Lung (tissue), 12 donors: ENCODE data around the gene PKP1. TPM values are rescaled to one million over a fixed set of nuclear protein-coding genes. Genes with fewer than 3 reads are reported as not detected.

Source experiments
- ATAC-seq: fragments of 200-7000 bp; cut with Tn5 transposase; one replicate; pipeline ENCODE4 v1.9.1; 2020; ENCODE audit warnings: moderate number of reproducible peaks; ENCODE audit not compliant: insufficient read depth, low FRiP score
- DNase-seq, 3 donors: peaks; one replicate each; pipeline ENCODE4 v3.0.0-alpha.2; 2013 to 2017
- H3K27ac ChIP-seq, 2 donors: one replicate each; pipeline ENCODE4 v1.5.1; 2013; ENCODE audit warnings: mild to moderate bottlenecking in 2 of 2, moderate library complexity in 2 of 2, control low read depth in 1 of 2, inconsistent platforms in 1 of 2, low read depth in 1 of 2, low read length in 1 of 2
- H3K27me3 ChIP-seq, 3 donors: one replicate each; pipeline ENCODE4 v1.5.1; 2013; ENCODE audit warnings: low read length in 2 of 3; ENCODE audit not compliant: control insufficient read depth in 3 of 3, insufficient read depth in 3 of 3
- H3K36me3 ChIP-seq, 4 donors: one replicate each; pipeline ENCODE4 v1.5.1; 2013; ENCODE audit warnings: low read length in 4 of 4, mild to moderate bottlenecking in 1 of 4, moderate library complexity in 1 of 4; ENCODE audit not compliant: control insufficient read depth in 4 of 4, insufficient read depth in 4 of 4
- H3K4me1 ChIP-seq, 5 donors: one replicate each; pipeline ENCODE4 v1.5.1; 2013; ENCODE audit warnings: low read length in 5 of 5, mild to moderate bottlenecking in 2 of 5, moderate library complexity in 1 of 5; ENCODE audit not compliant: control insufficient read depth in 5 of 5, insufficient read depth in 5 of 5
- H3K4me3 ChIP-seq: one replicate; pipeline ENCODE4 v1.5.1; 2013; ENCODE audit warnings: mild to moderate bottlenecking, control low read depth, moderate library complexity
- H3K9ac ChIP-seq, 2 donors: one replicate each; pipeline ENCODE4 v1.5.1; 2013; ENCODE audit warnings: low read length in 2 of 2, control low read depth in 1 of 2; ENCODE audit not compliant: insufficient read depth in 1 of 2
- H3K9me3 ChIP-seq, 4 donors: one replicate each; pipeline ENCODE4 v1.5.1; 2013; ENCODE audit warnings: low read length in 3 of 4, mild to moderate bottlenecking in 1 of 4, moderate library complexity in 1 of 4; ENCODE audit not compliant: control insufficient read depth in 4 of 4, insufficient read depth in 3 of 4
- CTCF ChIP-seq: IDR thresholded peaks from 2 replicates; pipeline ENCODE4 v1.5.1; 2012; ENCODE audit warnings: mild to moderate bottlenecking; ENCODE audit errors: control extremely low read depth, extremely low read depth
- WGBS, 2 donors: extraction: QIAGEN DNeasy Blood & Tissue Kit; methylation state at CpG; one replicate each; pipeline ENCODE4 v1.1.7; 2013; 5-methylcytosine and 5-hydroxymethylcytosine counted together
- polyA plus RNA-seq, 2 donors: library from polyadenylated mRNA; stranded (reverse); fragments of 200-250 nt; gene quantifications; one replicate each; pipeline ENCODE4 v1.2.1, GENCODE V29; 2013
- total RNA-seq, 2 donors: library from RNA; depleted of rRNA in 1 of 2; stranded (reverse); fragments of >200 nt in 1 of 2; gene quantifications; one replicate each; pipeline ENCODE4 v1.2.1, GENCODE V29; 2014 to 2021
- donor health status: control.
- donor health status: control.
- donor health status: Bipolar disorder and iron deficiency.
- donor health status: healthy.
- donor health status: DM: yes; HTN: yes; CAD: no.

PKP1 gene
- total and polyA plus RNA-seq, 4 donors: 0.88 to 14.2 (median 3.1) TPM

- no peak for ATAC-seq
- no peak overlapping the region for H3K4me3 ChIP-seq
- H3K4me1 ChIP-seq: peaks cover 0 to 9% (median 3%) of the 10 kb centered on the region in 5 donors
- TF ChIP-seq CTCF: no peak
- no peak overlapping the region for H3K9ac ChIP-seq
- peaks cover 0 to 2% (median 2%) of the 10 kb centered on the region in 3 donors for H3K27me3 ChIP-seq
- H3K36me3 ChIP-seq: no peaks in the 10 kb centered on the region
- H3K27ac ChIP-seq: no peak overlapping the region
- H3K9me3 ChIP-seq: no peaks in the 10 kb centered on the region
- no peak for DNase-seq
- 90 to 94% methylated on average over 7 of the region's 7 CpGs for WGBS, 2 donors
These were observed 14.0 kb upstream of the PKP1 start for GRCh38 chr1:201269281-201269680.

GRCh38 chr1:201269900-201270410, 13.4 kb upstream of the PKP1 start:
- peak in 1 of 3 donors; percentile 5 for DNase-seq
- ATAC-seq: no peak
- Histone ChIP-seq H3K36me3 (no peaks in the 10 kb centered on the region), H3K4me1 (peaks cover 0 to 9% (median 3%) of the 10 kb centered on the region in 5 donors), H3K27me3 (peaks cover 0 to 2% (median 0%) of the 10 kb centered on the region in 3 donors), H3K4me3 (no peak overlapping the region), H3K9me3 (no peaks in the 10 kb centered on the region), H3K9ac (no peak overlapping the region), H3K27ac (no peak overlapping the region)
- WGBS, 2 donors: 83 to 85% methylated on average over 6 of the region's 6 CpGs
- TF ChIP-seq CTCF: no peak

GRCh38 chr1:201270616-201271390, 12.5 kb upstream of the PKP1 start:
- Histone ChIP-seq H3K4me1 (peaks cover 0 to 9% (median 3%) of the 10 kb centered on the region in 5 donors), H3K27ac (no peak overlapping the region), H3K9ac (no peak overlapping the region), H3K36me3 (no peaks in the 10 kb centered on the region), H3K27me3 (peaks cover 0 to 2% (median 0%) of the 10 kb centered on the region in 3 donors), H3K9me3 (no peaks in the 10 kb centered on the region), H3K4me3 (no peak overlapping the region)
- no peak for ATAC-seq
- WGBS, 2 donors: 78 to 89% methylated on average over 6 of the region's 6 CpGs
- no peak for TF ChIP-seq CTCF
- DNase-seq: no peak
